GM18498 (cell line): ENCODE results near the gene MTCL1.

Source experiments
- ATAC-seq: cut with Tn5 transposase; IDR thresholded peaks from one replicate; pipeline ENCODE4 v1.9.1; 2021; ENCODE audit warnings: mild to moderate bottlenecking, moderate library complexity; ENCODE audit not compliant: unreplicated experiment

MTCL1 gene

GRCh38 chr18:8806100-8806797, 100.9 kb downstream of the MTCL1 start:
- no peak for ATAC-seq

GRCh38 chr18:8806798-8807487, 101.6 kb downstream of the MTCL1 start:
- no peak for ATAC-seq

DNA sequence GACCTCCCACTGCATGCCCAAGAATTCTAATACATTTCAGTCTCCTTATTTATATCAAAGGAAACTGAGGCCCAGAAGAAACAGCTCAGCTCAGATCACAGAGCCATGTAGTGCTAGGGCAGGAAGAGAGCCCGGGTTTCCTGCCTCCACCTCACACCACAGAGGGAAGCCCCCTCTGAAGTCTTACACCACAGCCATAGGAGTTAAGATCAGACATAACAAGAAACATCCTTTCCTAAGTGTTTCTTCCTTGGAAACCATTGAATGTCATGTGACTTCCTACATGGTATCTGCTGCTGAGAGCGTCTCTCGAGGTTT, 102.1 kb downstream of the MTCL1 start:
- no peak for ATAC-seq

- no peak for ATAC-seq
These were observed 102.6 kb downstream of the MTCL1 start for GRCh38 chr18:8808001-8808400.

GRCh38 chr18:8809514-8809913, 104.2 kb downstream of the MTCL1 start:
- ATAC-seq: no peak

DNA sequence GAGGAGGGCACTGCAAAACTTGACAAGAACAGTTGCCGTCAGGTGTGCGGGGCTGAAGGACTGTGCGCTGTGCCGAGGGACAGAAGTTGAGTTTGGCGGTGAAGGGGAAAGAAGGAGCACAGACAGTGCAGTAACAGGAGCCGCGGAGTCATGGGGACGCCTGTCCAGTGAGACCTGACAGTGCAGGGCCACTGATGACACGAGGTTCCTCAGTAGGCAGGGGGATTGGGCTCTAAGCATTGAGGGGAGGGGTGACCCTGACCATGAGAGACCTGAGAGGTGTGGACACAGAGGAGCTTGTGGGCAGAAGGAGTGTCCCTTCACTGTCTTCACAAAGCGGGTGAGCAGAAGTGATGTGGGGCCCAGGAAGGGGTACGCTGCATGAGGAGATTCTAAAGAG, 104.8 kb downstream of the MTCL1 start:
- ATAC-seq: no peak

DNA sequence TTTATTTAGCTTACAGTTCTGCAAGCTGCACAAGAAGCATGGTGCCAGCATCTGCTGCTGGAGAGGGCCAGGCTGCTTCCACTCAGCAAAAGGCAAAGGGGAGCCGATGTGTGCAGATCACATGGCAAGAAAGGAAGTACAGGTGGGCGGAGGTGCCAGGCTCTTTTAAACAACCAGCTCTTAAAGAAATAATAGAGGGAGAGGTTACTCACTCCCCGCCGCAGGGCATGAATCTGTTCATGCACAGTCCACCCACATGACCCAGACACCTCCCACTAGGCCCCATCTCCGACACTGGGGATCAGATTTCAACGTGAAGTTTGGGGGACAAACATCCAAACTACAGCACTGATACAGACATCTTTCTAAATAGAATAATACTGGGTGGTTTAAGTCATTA, 105.8 kb downstream of the MTCL1 start:
- no peak for ATAC-seq

DNA sequence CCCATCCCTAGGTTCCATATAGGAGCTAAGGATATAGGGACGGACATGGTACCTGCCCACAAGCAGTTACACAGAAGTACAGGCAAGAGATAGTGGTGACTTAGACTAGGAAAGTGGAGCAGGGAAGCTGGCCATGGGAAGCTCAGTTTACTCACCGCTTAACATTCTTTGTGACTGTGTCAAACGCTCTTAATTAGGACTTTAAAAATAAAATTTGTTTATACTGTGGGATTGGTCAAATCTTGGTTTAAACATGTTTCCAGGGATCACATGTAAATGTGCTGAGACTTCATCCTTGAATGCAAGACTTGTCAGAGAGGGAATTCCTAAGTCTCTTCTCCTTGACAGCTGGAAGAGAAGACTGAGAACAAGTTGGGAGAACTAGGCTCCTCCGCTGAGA, 107.3 kb downstream of the MTCL1 start:
- ATAC-seq: no peak

DNA sequence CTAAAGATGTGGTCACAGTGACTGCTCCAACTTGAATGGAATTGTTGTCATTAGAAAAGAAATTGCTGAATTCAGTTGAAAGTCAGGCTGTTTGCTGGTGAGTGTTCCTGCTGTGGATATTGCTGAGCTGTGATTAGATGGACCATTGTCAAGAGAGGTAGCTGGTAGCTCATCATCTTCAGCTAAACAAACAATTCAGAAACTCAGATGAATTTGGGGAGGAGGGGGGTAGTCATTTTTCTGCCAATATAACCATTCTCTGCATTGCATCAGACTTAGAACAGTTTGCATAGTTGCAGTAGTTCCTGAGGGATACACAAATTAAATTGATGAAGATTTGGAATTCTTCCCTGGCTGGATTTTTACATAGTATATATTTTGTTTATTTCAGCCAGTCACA, 108.3 kb downstream of the MTCL1 start:
- no peak for ATAC-seq

GRCh38 chr18:8814206-8814605, 108.8 kb downstream of the MTCL1 start:
- no peak for ATAC-seq

GRCh38 chr18:8816220-8816619, 110.9 kb downstream of the MTCL1 start:
- ATAC-seq: no peak

DNA sequence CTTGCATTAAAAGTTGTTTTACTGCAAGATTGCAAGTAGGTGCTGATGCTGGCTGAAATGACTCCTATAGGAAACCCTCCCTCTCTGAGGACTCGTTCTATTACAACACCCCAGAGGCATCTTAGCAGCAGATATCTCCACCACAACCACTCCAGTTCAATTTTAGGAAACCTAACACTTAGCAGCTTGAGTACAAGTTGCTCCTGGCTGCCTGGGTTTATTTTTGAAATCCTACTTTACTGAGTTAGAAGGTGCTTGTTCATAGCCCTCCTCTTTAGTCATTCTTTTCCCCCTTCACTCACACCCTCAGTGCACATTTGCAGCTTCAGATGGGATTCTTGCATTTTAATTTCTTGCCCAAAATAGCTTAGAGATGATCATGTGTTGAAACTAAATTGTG, 111.5 kb downstream of the MTCL1 start:
- no peak for ATAC-seq

DNA sequence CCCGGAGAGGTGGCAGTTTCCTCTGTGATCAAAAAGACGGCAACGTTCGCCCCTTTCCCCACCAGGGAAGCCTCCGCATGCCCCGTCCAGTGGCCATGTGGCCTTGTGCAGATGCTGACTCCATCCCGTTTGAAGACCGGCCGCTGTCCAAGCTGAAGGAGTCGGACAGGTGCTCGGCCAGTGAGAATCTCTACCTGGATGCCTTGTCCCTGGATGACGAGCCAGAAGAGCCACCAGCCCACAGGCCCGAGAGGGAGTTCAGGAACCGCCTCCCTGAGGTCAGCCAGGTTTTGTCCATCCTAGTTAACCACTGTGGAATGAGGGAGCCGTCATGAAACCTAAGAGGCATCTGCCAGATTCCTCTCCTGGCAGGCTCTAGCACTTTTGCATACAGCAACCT, 113.6 kb downstream of the MTCL1 start:
- no peak for ATAC-seq

DNA sequence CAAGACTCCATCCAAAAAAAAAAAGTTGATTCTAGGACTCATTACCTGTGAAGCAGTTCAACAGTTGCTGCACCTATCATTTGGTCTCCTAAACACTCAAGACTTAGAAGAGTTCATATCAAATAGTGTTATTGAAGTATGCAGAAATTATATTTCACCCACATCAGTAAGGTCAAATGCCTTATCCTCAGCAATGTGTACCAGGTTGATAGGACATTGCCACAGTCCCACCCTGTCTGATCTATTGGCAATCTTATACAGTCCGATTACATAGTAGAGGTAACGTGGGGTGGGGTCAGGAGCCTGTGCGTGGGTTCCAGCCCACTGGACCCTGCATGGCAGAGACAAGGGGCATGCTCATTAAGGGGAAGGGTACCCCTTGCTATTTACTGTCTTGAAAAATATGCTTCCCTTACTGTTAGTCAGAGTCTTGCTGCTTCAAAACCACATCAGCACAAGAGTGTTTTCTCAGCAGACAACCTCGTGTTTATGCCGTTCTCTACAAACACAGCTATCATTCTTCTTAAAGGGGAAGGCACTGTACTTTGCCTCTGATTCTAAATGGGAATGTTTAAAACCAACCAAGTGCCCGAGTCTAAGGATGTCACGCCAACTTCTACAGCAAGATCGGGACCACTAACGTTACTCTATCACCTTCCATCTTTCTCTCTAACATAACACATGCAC, 115.2 kb downstream of the MTCL1 start:
- ATAC-seq: no peak

DNA sequence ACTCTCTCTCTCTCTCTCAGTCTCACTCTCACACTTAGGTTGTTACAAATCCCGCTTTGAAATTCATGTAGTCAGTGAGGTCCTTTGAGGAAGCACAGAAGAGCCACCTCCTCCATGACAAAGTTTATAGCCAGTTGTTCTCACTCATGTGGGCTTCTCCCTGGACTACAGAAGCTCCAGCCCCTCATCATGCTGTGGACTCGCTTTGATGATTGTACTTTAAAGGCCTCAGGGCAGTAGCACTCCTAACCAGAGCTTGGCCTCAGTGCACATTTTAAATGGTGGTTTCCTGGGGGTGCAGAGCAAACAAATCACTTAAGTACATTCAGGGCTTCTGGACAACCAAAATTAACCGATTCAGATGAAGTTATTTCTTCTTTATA, 115.7 kb downstream of the MTCL1 start:
- no peak for ATAC-seq

- ATAC-seq: no peak
These were observed 116.2 kb downstream of the MTCL1 start for GRCh38 chr18:8821531-8821930.

- ATAC-seq: no peak
These were observed 117.3 kb downstream of the MTCL1 start for GRCh38 chr18:8822643-8823042.

GRCh38 chr18:8823530-8823929, 118.2 kb downstream of the MTCL1 start:
- no peak for ATAC-seq

- ATAC-seq: no peak
These were observed 119.5 kb downstream of the MTCL1 start for GRCh38 chr18:8824846-8825245.

GRCh38 chr18:8825273-8825672, 119.9 kb downstream of the MTCL1 start:
- no peak for ATAC-seq

DNA sequence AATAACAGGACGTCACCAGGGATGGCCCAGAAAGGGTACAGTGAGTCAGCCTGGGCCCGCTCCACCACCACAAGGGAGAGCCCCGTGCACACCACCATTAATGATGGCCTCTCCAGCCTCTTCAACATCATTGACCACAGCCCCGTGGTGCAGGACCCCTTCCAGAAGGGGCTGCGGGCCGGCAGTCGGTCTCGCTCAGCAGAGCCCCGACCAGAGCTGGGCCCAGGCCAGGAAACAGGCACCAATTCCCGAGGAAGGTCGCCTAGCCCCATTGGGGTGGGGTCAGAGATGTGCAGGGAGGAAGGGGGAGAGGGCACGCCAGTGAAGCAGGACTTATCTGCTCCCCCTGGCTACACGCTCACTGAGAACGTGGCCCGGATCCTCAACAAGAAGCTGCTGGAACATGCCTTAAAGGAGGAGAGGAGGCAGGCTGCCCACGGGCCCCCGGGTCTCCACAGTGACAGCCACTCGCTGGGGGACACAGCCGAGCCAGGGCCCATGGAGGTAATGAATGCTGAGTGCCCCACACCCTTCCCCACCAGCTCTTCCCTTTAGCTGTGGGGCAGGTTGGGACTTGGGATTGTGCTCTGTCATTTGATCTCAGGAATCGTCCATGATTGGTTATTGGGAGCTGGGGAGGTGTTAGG, 120.5 kb downstream of the MTCL1 start:
- ATAC-seq: no peak

DNA sequence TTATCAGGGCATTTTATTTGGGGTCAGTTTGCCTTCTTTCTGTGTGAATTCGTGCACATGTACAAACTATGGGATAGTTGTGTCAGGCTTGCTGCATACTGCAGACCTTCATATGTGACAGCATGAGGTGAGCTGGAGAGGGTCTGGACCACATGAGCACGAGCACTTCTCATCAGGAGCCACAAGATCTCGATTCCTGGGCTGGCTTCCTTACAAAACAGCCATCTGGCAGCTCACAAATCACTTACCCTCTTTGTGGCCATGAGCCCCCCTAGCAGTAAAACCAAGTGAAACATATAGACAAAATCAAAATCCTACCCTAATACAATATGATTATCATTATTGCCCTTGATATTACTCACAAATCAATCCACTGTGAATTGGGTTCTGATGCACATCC, 121.2 kb downstream of the MTCL1 start:
- no peak for ATAC-seq
